ENCODE measurements around the gene WNT3A.

The WNT3A gene

DNA sequence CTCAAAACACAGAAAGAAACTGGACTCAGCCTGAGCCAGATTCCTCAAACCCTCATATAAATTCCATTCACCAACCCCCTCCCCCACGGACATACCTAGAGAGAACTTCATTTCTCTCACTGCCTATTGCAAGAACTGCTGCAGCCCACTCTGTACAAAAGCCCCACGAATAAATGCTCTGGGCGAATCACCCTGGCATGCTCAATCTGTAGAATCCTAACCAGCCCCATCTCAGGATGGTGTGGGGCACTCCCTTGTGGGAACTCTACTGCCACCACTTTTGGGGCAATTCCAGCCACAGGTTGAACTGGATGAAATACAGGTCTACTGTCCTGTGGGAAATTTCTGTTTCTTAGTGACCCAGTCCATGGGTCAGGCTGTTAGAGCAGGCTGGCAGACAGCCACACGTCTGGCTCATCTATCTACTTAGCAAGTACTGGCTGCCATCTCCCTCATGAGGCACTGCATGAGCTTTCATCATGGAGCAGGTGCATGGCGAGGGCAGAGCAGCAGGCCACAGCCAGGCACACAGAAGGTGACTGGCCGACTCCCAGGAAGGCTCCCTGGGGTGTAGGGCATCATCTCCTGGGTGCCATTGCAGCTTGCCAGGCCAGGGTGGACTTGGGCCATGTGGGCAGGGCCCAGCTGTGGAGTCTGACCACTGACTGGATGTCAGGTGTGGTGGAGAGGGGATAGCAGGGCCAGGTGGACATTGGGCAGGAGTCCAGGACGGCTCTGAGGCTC lies 97.9 kb downstream of the WNT3A start:
- no peak for DNase-seq (ENCODE audit: low read depth, low spot score)
- Histone ChIP-seq H3K4me1 (ENCODE audit: control insufficient read depth, insufficient read depth, low read length) (no peaks in the 10 kb centered on the region), H3K27ac (ENCODE audit: low read length) (no peak overlapping the region), H3K27me3 (ENCODE audit: control insufficient read depth, insufficient read depth, low read length) (no peaks in the 10 kb centered on the region), H3K4me3 (ENCODE audit: low read length) (no peak overlapping the region), H3K36me3 (ENCODE audit: control insufficient read depth, insufficient read depth, low read length) (peaks cover 20% of the 10 kb centered on the region), H3K9me3 (ENCODE audit: control insufficient read depth, insufficient read depth, low read length) (no peaks in the 10 kb centered on the region)
- WGBS (ENCODE audit: insufficient coverage, insufficient read length): no CpG with 5 or more reads among the region's 7 CpGs

DNA sequence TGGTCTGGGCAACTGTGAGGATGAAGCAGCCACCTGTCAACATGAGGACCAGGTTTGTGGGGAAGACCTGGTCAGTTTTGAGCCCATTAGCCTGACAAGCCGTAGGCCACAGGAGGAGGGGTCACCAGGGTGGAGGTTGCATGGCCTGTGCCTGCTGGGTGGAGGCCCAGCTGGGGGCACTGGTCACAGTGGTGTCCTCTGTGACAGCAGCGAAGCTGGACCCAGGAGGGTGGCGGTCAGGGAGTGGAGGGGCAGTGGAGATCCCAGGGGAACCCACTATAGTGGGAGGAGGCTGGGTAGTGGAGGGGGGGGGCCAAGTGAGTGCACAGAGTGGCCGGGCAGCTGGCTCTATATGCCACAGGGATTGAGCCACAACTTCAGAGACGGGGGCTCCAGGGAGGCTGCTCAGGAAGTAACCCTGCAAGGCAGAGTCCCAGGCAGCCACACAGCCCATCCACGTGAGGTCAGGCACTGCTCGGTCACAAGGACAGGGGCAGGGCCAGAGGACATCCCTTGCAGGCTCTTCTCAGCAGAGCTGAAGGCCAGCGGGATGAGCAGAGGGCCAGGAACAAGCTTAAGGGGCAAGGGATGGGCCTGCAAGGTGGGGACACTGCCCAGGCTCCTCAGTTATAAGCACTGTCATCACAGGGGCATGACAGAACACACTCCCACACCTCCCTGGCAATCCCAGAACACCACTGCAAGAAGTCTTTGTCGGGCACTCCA lies 98.6 kb downstream of the WNT3A start:
- Histone ChIP-seq H3K9me3 (ENCODE audit: control insufficient read depth, insufficient read depth, low read length) (no peaks in the 10 kb centered on the region), H3K4me3 (ENCODE audit: low read length) (no peak overlapping the region), H3K4me1 (ENCODE audit: control insufficient read depth, insufficient read depth, low read length) (no peaks in the 10 kb centered on the region), H3K27ac (ENCODE audit: low read length) (no peak overlapping the region), H3K27me3 (ENCODE audit: control insufficient read depth, insufficient read depth, low read length) (no peaks in the 10 kb centered on the region), H3K36me3 (ENCODE audit: control insufficient read depth, insufficient read depth, low read length) (peaks cover 17% of the 10 kb centered on the region)
- DNase-seq (ENCODE audit: low read depth, low spot score): no peak
- WGBS (ENCODE audit: insufficient coverage, insufficient read length): no CpG with 5 or more reads among the region's 9 CpGs

- Histone ChIP-seq H3K36me3 (ENCODE audit: control insufficient read depth, insufficient read depth, low read length) (peaks cover 12% of the 10 kb centered on the region), H3K4me1 (ENCODE audit: control insufficient read depth, insufficient read depth, low read length) (no peaks in the 10 kb centered on the region), H3K4me3 (ENCODE audit: low read length) (no peak overlapping the region), H3K9me3 (ENCODE audit: control insufficient read depth, insufficient read depth, low read length) (no peaks in the 10 kb centered on the region), H3K27ac (ENCODE audit: low read length) (no peak overlapping the region), H3K27me3 (ENCODE audit: control insufficient read depth, insufficient read depth, low read length) (no peaks in the 10 kb centered on the region)
- no peak for DNase-seq (ENCODE audit: low read depth, low spot score)
- WGBS (ENCODE audit: insufficient coverage, insufficient read length): no CpG with 5 or more reads among the region's 8 CpGs
Observed at GRCh38 chr1:228105996-228106799, 99.4 kb downstream of the WNT3A start.

- Histone ChIP-seq H3K4me3 (ENCODE audit: low read length) (no peak overlapping the region), H3K27ac (ENCODE audit: low read length) (no peak overlapping the region), H3K36me3 (ENCODE audit: control insufficient read depth, insufficient read depth, low read length) (peaks cover 12% of the 10 kb centered on the region), H3K4me1 (ENCODE audit: control insufficient read depth, insufficient read depth, low read length) (no peaks in the 10 kb centered on the region), H3K27me3 (ENCODE audit: control insufficient read depth, insufficient read depth, low read length) (no peaks in the 10 kb centered on the region), H3K9me3 (ENCODE audit: control insufficient read depth, insufficient read depth, low read length) (no peaks in the 10 kb centered on the region)
- DNase-seq (ENCODE audit: low read depth, low spot score): no peak
- no CpG with 5 or more reads among the region's 9 CpGs for WGBS (ENCODE audit: insufficient coverage, insufficient read length)
Observed at GRCh38 chr1:228106800-228107054, 99.9 kb downstream of the WNT3A start.

DNA sequence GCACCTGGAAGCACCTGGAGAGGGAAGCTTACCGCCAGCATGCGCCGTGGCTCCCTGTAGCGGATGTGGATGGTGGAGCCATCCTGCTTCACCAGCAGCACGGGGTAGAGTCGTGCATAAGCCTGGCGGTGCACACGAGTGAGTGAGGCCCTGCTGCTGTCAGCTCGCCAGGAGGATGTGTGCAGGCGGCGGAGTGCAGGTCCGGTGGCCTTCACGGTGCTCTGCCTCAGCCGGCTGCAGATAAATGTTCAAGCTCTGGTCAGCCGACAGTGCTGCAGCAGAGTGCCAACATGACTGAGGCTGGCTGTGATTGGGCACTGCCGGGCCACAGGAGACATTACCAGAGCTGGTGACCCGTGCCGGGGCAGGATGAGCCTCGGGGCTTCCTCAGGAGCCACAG lies 100.8 kb downstream of the WNT3A start:
- WGBS (ENCODE audit: insufficient coverage, insufficient read length): no CpG with 5 or more reads among the region's 19 CpGs
- Histone ChIP-seq H3K9me3 (ENCODE audit: control insufficient read depth, insufficient read depth, low read length) (no peaks in the 10 kb centered on the region), H3K36me3 (ENCODE audit: control insufficient read depth, insufficient read depth, low read length) (peaks cover 12% of the 10 kb centered on the region), H3K4me1 (ENCODE audit: control insufficient read depth, insufficient read depth, low read length) (no peaks in the 10 kb centered on the region), H3K27ac (ENCODE audit: low read length) (no peak overlapping the region), H3K27me3 (ENCODE audit: control insufficient read depth, insufficient read depth, low read length) (no peaks in the 10 kb centered on the region), H3K4me3 (ENCODE audit: low read length) (no peak overlapping the region)
- no peak for DNase-seq (ENCODE audit: low read depth, low spot score)

DNA sequence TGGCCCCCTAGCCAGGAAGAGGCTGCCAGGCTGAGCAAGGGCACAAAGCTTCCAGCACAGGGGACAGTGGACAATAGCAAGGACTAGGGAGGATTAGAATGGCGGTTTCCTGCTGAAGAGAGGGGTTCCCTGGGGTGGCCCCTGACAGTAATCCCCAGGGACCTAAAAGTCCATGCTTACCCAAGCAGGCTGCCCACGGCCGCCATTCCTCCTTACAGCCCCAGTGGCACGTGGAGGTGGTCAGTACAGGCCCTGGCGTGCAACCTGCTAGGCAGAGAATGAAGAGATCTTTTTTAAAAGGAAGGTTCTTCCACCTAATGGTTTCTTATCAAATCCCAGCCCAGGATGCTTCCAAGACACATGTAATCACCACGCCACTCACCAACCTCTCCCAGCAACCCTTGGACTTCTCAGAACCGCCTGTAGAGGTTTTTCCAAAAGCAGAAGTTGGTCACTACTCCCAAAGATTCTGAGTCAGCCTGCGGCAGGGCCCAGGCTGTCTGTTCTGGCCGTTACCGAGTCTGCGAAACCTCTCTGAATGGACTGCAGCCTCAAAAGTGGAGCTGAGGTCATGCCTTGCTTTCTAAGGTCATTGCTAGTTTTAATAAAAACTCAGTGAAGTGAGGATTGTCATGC lies 101.4 kb downstream of the WNT3A start:
- no peaks in the 10 kb centered on the region for H3K9me3 ChIP-seq (ENCODE audit: control insufficient read depth, insufficient read depth, low read length)
- H3K36me3 ChIP-seq (ENCODE audit: control insufficient read depth, insufficient read depth, low read length): peaks cover 12% of the 10 kb centered on the region
- H3K27ac ChIP-seq (ENCODE audit: low read length): no peak overlapping the region
- no peaks in the 10 kb centered on the region for H3K27me3 ChIP-seq (ENCODE audit: control insufficient read depth, insufficient read depth, low read length)
- WGBS (ENCODE audit: insufficient coverage, insufficient read length): no CpG with 5 or more reads among the region's 11 CpGs
- no peaks in the 10 kb centered on the region for H3K4me1 ChIP-seq (ENCODE audit: control insufficient read depth, insufficient read depth, low read length)
- DNase-seq (ENCODE audit: low read depth, low spot score): no peak
- H3K4me3 ChIP-seq (ENCODE audit: low read length): peak overlapping the region; percentile 48; the same call in 1 of the 2 replicates

DNA sequence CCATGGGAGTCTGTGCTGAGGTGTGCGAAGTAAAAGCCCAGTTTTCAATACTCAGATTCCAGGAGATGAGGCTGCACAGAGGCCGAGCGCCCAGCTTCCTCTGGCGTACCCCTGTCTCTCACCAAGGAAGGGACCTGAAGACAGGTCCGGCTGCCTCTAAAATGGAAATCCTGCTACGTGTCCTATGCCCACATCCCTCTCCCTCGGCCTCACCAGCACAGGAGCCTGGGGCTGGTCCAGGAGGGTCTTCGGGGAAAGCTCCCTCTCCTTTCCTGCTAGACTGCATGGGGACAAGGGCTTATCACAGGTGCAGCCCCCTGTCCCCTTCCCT lies 101.9 kb downstream of the WNT3A start:
- no peak for DNase-seq (ENCODE audit: low read depth, low spot score)
- no peak overlapping the region for H3K27ac ChIP-seq (ENCODE audit: low read length)
- peak overlapping the region; percentile 48 for H3K4me3 ChIP-seq (ENCODE audit: low read length)
- no peaks in the 10 kb centered on the region for H3K4me1 ChIP-seq (ENCODE audit: control insufficient read depth, insufficient read depth, low read length)
- no CpG with 5 or more reads among the region's 8 CpGs for WGBS (ENCODE audit: insufficient coverage, insufficient read length)
- no peaks in the 10 kb centered on the region for H3K27me3 ChIP-seq (ENCODE audit: control insufficient read depth, insufficient read depth, low read length)
- H3K36me3 ChIP-seq (ENCODE audit: control insufficient read depth, insufficient read depth, low read length): peaks cover 12% of the 10 kb centered on the region
- H3K9me3 ChIP-seq (ENCODE audit: control insufficient read depth, insufficient read depth, low read length): no peaks in the 10 kb centered on the region

DNA sequence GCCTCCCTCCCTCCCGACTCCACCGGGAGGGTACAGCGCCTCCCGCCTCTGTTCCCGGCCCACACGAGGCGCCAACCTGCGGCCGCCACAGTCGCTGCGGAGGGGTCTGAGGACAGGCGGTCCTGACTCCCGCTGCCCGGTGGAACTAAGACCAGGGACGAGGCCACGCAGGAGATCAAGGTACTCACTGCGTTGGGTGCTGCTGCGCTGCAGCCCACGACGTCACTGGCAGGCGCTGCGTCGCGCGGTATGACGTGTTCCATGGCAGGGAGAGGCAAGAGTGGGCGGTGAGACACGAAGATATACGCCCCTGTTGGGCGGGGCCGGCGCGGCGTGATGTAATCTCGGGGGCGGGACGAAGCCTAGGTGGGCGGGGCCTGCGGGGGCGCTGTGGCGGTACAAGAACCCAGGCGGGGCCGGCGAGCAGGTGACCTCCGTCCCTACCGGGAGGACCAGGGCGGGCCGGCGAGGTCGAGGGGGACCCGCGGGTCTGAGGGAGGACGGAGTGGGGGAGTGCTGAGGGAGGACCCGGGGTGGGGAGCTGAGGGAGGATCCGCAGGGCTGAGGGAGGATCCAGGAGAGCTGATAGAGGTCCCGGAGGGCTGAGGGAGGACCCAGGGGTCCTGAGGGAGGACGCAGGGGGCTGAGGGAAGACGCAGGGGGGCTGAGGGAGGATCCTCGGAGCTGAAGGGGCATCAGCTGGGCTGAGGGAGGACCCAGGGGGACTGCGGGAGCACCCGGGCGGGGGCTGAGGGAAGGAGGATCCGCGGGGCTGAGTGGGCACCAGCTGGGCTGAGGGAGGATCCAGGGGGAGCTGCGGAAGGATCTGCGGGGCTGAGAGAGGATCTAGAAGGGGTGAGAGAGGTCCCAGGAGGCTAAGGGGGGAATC lies 102.5 kb downstream of the WNT3A start, which contains the start of gene MRPL55:
TSS of gene MRPL55 (minus strand) at position 227 of the 889 bp plus-strand sequence. CDS start 1,039 bp downstream, outside the sequence.
- Histone ChIP-seq H3K4me3 (ENCODE audit: low read length) (peak within 1 kb of the TSS; percentile 48), H3K9me3 (ENCODE audit: control insufficient read depth, insufficient read depth, low read length) (no peaks in the 10 kb centered on the region), H3K27ac (ENCODE audit: low read length) (no peak within 1 kb of the TSS), H3K4me1 (ENCODE audit: control insufficient read depth, insufficient read depth, low read length) (no peaks in the 10 kb centered on the region), H3K27me3 (ENCODE audit: control insufficient read depth, insufficient read depth, low read length) (no peaks in the 10 kb centered on the region), H3K36me3 (ENCODE audit: control insufficient read depth, insufficient read depth, low read length) (peaks cover 12% of the 10 kb centered on the region)
- no CpG with 5 or more reads among the region's 66 CpGs for WGBS (ENCODE audit: insufficient coverage, insufficient read length)
- peak; percentile 83 for DNase-seq (ENCODE audit: low read depth, low spot score)

DNA sequence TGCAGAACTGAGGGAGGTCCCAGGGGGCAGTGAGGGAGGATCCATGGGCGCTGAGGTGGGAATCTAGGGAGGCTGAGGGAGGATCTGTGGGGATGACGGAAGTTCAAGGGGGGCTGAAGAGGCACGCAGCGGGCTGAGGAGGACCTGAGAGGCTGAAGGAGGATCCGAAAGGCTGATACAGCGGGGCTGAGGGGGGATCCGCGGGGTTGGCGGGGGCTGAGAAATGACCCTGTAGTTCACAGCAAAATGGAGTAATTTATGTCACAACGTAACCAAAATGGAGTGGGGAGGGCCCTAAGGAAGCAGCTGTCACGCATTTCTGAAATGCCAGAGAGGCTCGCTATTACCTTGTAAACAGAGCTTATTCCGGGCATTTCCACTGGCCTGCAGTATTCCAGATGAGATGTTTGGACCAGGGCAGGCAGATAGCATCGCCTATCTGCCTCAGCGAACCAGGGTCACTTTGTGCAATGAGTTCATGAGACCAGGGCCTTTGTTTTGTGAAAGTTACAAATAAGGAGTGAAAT lies 103.2 kb downstream of the WNT3A start:
- WGBS (ENCODE audit: insufficient coverage, insufficient read length): no CpG with 5 or more reads among the region's 15 CpGs
- H3K4me3 ChIP-seq (ENCODE audit: low read length): peak overlapping the region; percentile 48; the same call in 1 of the 2 replicates
- no peak for DNase-seq (ENCODE audit: low read depth, low spot score)
- peaks cover 12% of the 10 kb centered on the region for H3K36me3 ChIP-seq (ENCODE audit: control insufficient read depth, insufficient read depth, low read length)
- no peaks in the 10 kb centered on the region for H3K27me3 ChIP-seq (ENCODE audit: control insufficient read depth, insufficient read depth, low read length)
- H3K27ac ChIP-seq (ENCODE audit: low read length): no peak overlapping the region
- no peaks in the 10 kb centered on the region for H3K4me1 ChIP-seq (ENCODE audit: control insufficient read depth, insufficient read depth, low read length)
- H3K9me3 ChIP-seq (ENCODE audit: control insufficient read depth, insufficient read depth, low read length): no peaks in the 10 kb centered on the region
